Fibroblast of pulmonary artery (primary cell): ENCODE data around the gene MRM3.
"Not testable (repeated sequence)": the region's sequence is repeated elsewhere in the genome, so short reads cannot be mapped to it uniquely, and the experiment has no call there.

Experiments
- DNase-seq: peaks from one replicate; pipeline ENCODE4 v3.0.0-alpha.2; 2010; ENCODE audit warnings: low read depth
- H3K4me3 ChIP-seq: replicated peaks from 2 replicates; pipeline ENCODE4 v1.5.1; 2011; ENCODE audit warnings: low read depth, mild to moderate bottlenecking, control low read depth, low read length, moderate library complexity
- CTCF ChIP-seq: IDR thresholded peaks from 2 replicates; pipeline ENCODE4 v1.5.1; 2011; ENCODE audit warnings: mild to moderate bottlenecking, control low read depth, low read length, inconsistent platforms; ENCODE audit errors: missing control alignments

Gene MRM3

GRCh38 chr17:750431-751037 lies 31.6 kb upstream of the MRM3 start:
- TF ChIP-seq CTCF: no peak
- no peak for DNase-seq
- peak overlapping the region; percentile 72 for H3K4me3 ChIP-seq

GRCh38 chr17:751269-752001 lies 30.7 kb upstream of the MRM3 start:
- H3K4me3 ChIP-seq: peak overlapping the region; percentile 72
- no peak for TF ChIP-seq CTCF
- peak; percentile 47 for DNase-seq

- H3K4me3 ChIP-seq: peak within 1 kb of the TSS; percentile 72
- peak; percentile 71 for TF ChIP-seq CTCF
- peak; percentile 89 for DNase-seq
Measured at GRCh38 chr17:752002-752619, 30.0 kb upstream of the MRM3 start, which contains the start of gene GEMIN4. Gene GEMIN4 (minus strand): TSS chr17:752264. CDS start chr17:752142, 122 bp downstream.

- peak overlapping the region; percentile 72 for H3K4me3 ChIP-seq
- DNase-seq: peak; percentile 80
- TF ChIP-seq CTCF: no peak
Measured at GRCh38 chr17:752620-753219, 29.4 kb upstream of the MRM3 start.

GRCh38 chr17:753418-753817 lies 28.7 kb upstream of the MRM3 start:
- no peak for DNase-seq
- no peak for TF ChIP-seq CTCF
- H3K4me3 ChIP-seq: no peak overlapping the region

- not testable (repeated sequence) for DNase-seq
Measured at GRCh38 chr17:755319-755961, 26.7 kb upstream of the MRM3 start.

GRCh38 chr17:756010-756567 lies 26.1 kb upstream of the MRM3 start:
- not testable (repeated sequence) for DNase-seq, H3K4me3 ChIP-seq

More at GRCh38 chr17:755319-755961, 26.7 kb upstream of the MRM3 start:
- H3K4me3 ChIP-seq: not testable (repeated sequence)
